GM12892 (cell line): Measurements from ENCODE around the gene F2.

Source experiments
- POLR2A ChIP-seq: IDR thresholded peaks from 2 replicates; pipeline ENCODE4 v1.6.1; 2011; ENCODE audit warnings: low read depth, low read length, control low read depth
- POLR2AphosphoS5 ChIP-seq: IDR thresholded peaks from 2 replicates; pipeline ENCODE4 v1.6.1; 2011; ENCODE audit warnings: low read depth, low read length, control low read depth

DNA sequence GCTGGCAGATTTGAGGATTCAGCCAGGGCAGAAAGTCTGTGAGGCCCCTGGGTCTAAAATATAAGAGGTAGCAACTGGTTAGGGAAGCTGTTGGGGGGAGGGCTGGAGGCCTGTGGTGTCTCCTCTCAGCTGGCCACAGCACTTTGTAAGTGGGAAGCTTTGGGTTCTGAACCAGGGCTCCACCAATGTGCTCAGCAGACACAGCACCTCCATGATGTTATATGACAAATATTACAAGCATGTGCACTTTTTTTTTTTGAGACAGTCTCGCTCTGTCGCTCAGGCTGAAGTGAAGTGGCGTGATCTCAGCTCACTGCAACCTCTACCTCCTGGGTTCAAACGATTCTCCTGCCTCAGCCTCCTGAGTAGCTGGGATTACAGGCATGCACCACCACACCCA lies 26.6 kb upstream of the F2 start:
- TF ChIP-seq POLR2AphosphoS5 (no peak), POLR2A (no peak)
